ENCODE results near the gene HVCN1.

GRCh38 chr12:110658242-110658641 is 30.7 kb downstream of the HVCN1 start:
- no peak for TF ChIP-seq FOXP2 (optimal IDR thresholded peaks at IDR 0.05; ENCODE audit: borderline replicate concordance, extremely low read depth, extremely low read length, insufficient read depth)
- TF ChIP-seq REST (IDR thresholded peaks at IDR 0.05; ENCODE audit: insufficient read depth in 1 of 2, low read depth in 2 of 2, low read length in 2 of 2) = no peak
- no peak for TF ChIP-seq TAF1 (IDR thresholded peaks at IDR 0.05; ENCODE audit: borderline replicate concordance, insufficient read depth, low read length)

All from PFSK-1 (cell line).